ENCODE measurements around the gene IL34. TPM values are rescaled to one million over a fixed set of nuclear protein-coding genes. Genes with fewer than 3 reads are reported as not detected.
A peak's percentile ranks its signal among the peaks of the same experiment; 100 is the strongest.

The IL34 gene
- total RNA-seq, 4 donors from 2014 or later: 96.9 to 158 (median 129) TPM

GRCh38 chr16:70701596-70701995 is 55.2 kb downstream of the IL34 start:
- WGBS, 2 donors: 66 to 69% methylated on average over 9 of the region's 9 CpGs

GRCh38 chr16:70701998-70702397 is 55.6 kb downstream of the IL34 start:
- 64% methylated on average over 8 of the region's 8 CpGs for WGBS, 2 donors
- H3K4me3 ChIP-seq (ENCODE audit: low read depth, poor library complexity, severe bottlenecking): no peak overlapping the region
- TF ChIP-seq POLR2A (IDR thresholded peaks at IDR 0.05) (no peak), CTCF (IDR thresholded peaks at IDR 0.05) (no peak)
- intact Hi-C loops (cut with DNase I; ENCODE audit: low total_unique reads): no loop called here
- DNase-seq (ENCODE audit: low spot score in 2 of 2): no peak

More at GRCh38 chr16:70701596-70701995, 55.2 kb downstream of the IL34 start:
- no peak overlapping the region for H3K4me3 ChIP-seq (ENCODE audit: low read depth, poor library complexity, severe bottlenecking)
- intact Hi-C loops (cut with DNase I; ENCODE audit: low total_unique reads): no loop called here
- no peak for DNase-seq (ENCODE audit: low spot score in 2 of 2)
- TF ChIP-seq CTCF (IDR thresholded peaks at IDR 0.05): no peak
- TF ChIP-seq POLR2A (IDR thresholded peaks at IDR 0.05): no peak

- no peak overlapping the region for H3K4me3 ChIP-seq (ENCODE audit: low read depth, poor library complexity, severe bottlenecking)
- TF ChIP-seq POLR2A (IDR thresholded peaks at IDR 0.05): no peak
- TF ChIP-seq CTCF (IDR thresholded peaks at IDR 0.05): no peak
- 59 to 62% methylated on average over 8 of the region's 8 CpGs for WGBS, 2 donors
- intact Hi-C loops (cut with DNase I; ENCODE audit: low total_unique reads): no loop called here
- DNase-seq (ENCODE audit: low spot score in 2 of 2): no peak
Measured at GRCh38 chr16:70702624-70703023, 56.3 kb downstream of the IL34 start.

GRCh38 chr16:70703041-70703834 is 56.9 kb downstream of the IL34 start:
- H3K4me3 ChIP-seq (ENCODE audit: low read depth, poor library complexity, severe bottlenecking): no peak overlapping the region
- 42 to 47% methylated on average over 8 to 12 of the region's 16 CpGs for WGBS, 2 donors
- TF ChIP-seq CTCF (IDR thresholded peaks at IDR 0.05): no peak
- TF ChIP-seq POLR2A (IDR thresholded peaks at IDR 0.05): no peak
- intact Hi-C loops (cut with DNase I; ENCODE audit: low total_unique reads): no loop called here
- DNase-seq (ENCODE audit: low spot score in 2 of 2): peak in 1 of 2 donors; percentile 95

GRCh38 chr16:70703835-70704381 is 57.5 kb downstream of the IL34 start:
- intact Hi-C loops (cut with DNase I; ENCODE audit: low total_unique reads): no loop called here
- 70 to 87% methylated on average over 4 to 5 of the region's 6 CpGs for WGBS, 2 donors
- DNase-seq (ENCODE audit: low spot score in 2 of 2): no peak
- no peak overlapping the region for H3K4me3 ChIP-seq (ENCODE audit: low read depth, poor library complexity, severe bottlenecking)
- TF ChIP-seq POLR2A (IDR thresholded peaks at IDR 0.05) (no peak), CTCF (IDR thresholded peaks at IDR 0.05) (no peak)
